ENCODE data around the gene PRSS8.

- TF ChIP-seq ZNF274 (IDR thresholded peaks at IDR 0.05; ENCODE audit: low read depth, low read length) (no peak), YY1 (IDR thresholded peaks at IDR 0.05; ENCODE audit: insufficient read depth, insufficient read length) (no peak)
These were observed 22.1 kb downstream of the PRSS8 start for GRCh38 chr16:31113121-31114120.
